HEK293 (cell line): Measurements from ENCODE around the gene LRFN4.

ENCODE experiments used
- CTCF ChIP-seq: fragments of 450-650 bp; formaldehyde crosslinking; IDR thresholded peaks from 2 replicates; pipeline ENCODE4 v1.5.1; 2016; ENCODE audit warnings: missing biosample characterization, missing genetic modification characterization
- GLI4 ChIP-seq: fragments of 450-650 bp; formaldehyde crosslinking; IDR thresholded peaks from 2 replicates; pipeline ENCODE4 v1.5.1; 2016; ENCODE audit warnings: missing biosample characterization, missing genetic modification characterization
- HOXD13 ChIP-seq: sonication (generic); formaldehyde crosslinking; IDR thresholded peaks from 2 replicates; pipeline ENCODE4 v1.8.0; 2022; ENCODE audit warnings: missing genetic modification reagents, borderline replicate concordance
- ZNF146 ChIP-seq: fragments of 450-650 bp; formaldehyde crosslinking; IDR thresholded peaks from 2 replicates; pipeline ENCODE4 v1.5.1; 2016; ENCODE audit warnings: missing biosample characterization, missing genetic modification characterization
- ZNF747 ChIP-seq: fragments of 450-650 bp; formaldehyde crosslinking; IDR thresholded peaks from 2 replicates; pipeline ENCODE4 v1.5.1; 2016; ENCODE audit warnings: missing biosample characterization, missing genetic modification characterization
- ZNF76 ChIP-seq: fragments of 450-650 bp; formaldehyde crosslinking; IDR thresholded peaks from 2 replicates; pipeline ENCODE4; 2016; ENCODE audit warnings: low read depth, missing biosample characterization, missing genetic modification characterization, borderline replicate concordance

- TF ChIP-seq HOXD13 (CRISPR knock-in tag) (no peak), GLI4 (tag by site-specific recombination) (no peak), ZNF76 (no peak), ZNF747 (tag by site-specific recombination) (no peak), CTCF (tag by site-specific recombination) (peak; percentile 55; the same call in 1 of the 2 replicates), ZNF146 (tag by site-specific recombination) (no peak)
Measured at GRCh38 chr11:66868726-66869566, 12.1 kb downstream of the LRFN4 start.
